HG02973 (cell line): ENCODE results near the gene TRPM2.

Source experiments
- ATAC-seq: cut with Tn5 transposase; IDR thresholded peaks from one replicate; pipeline ENCODE4 v1.9.1; 2021; ENCODE audit warnings: moderate library complexity; ENCODE audit not compliant: unreplicated experiment

Gene TRPM2

DNA sequence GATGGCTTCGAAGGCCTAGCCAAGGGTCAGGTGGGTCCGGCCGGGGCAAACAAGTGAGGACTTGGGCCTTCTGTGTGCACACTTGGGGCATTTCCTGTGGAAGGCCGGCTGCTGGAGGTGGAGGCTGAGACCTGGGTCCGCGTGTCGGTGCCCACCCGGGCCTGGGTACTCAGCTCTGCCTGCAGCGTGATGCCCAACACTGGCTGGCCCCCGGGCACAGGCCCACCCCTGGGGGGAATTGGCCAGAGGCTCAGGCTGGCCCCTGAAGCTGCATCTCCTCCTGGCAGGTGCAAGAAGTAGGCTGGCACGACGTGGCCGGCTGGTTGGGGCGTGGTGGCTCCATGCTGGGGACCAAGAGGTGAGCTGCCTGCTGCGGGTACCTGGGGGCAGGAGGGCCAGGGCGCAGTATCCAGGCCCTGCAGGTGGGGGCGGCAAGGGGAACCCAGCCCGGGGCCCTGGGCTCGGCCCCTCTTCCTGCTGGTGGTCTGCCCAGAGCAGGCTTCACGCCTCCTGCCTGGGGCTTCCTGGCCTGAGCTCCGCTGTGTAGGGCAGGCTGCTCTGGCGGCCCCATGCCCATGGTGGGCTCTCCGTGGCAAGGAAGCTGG, 31.5 kb upstream of the TRPM2 start:
- no peak for ATAC-seq

DNA sequence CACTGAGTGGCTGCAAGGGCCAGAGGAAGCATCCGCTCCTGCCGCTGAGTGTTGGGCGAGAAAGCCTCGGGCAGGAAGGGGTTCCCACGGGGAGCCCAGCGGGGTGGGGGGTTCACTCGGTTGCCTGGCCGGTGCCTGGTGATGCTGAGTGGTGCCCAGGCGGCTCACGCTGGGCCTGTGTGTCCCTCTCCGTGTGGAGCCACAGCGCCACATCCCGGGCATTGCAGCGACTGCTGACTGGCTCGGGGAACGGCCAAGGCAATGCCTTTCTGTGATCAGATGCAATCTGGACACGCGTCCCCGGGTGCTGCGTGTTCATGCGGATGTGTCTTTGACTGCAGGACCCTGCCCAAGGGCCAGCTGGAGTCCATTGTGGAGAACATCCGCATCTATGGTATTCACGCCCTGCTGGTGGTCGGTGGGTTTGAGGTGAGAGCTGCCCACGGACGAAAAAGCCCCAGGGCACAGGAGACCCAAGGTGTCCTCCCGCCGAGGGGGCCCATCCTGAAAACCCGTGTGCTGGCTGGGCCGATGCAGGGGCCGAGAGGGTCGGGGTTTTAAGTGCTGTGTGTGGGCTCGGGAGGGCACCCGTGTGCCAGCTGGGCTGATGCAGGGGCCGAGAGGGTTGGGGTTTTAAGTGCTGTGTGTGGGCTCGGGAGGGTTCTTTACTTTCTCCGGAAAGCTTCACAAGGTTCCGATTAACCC, 30.6 kb upstream of the TRPM2 start:
- ATAC-seq = no peak

DNA sequence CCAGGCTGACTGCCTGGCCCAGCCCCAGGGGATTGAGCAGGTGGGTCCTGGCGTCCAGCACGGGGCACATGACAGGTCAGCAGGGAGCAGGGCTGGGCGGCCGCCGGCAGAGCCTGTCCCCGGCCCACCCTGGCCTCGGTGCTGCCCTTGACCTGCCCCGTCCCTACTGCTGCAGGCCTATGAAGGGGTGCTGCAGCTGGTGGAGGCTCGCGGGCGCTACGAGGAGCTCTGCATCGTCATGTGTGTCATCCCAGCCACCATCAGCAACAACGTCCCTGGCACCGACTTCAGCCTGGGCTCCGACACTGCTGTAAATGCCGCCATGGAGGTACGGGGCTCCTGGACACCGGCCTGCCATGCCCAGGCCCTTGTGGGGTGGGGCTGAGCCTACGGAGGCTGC, 29.8 kb upstream of the TRPM2 start:
- no peak for ATAC-seq

DNA sequence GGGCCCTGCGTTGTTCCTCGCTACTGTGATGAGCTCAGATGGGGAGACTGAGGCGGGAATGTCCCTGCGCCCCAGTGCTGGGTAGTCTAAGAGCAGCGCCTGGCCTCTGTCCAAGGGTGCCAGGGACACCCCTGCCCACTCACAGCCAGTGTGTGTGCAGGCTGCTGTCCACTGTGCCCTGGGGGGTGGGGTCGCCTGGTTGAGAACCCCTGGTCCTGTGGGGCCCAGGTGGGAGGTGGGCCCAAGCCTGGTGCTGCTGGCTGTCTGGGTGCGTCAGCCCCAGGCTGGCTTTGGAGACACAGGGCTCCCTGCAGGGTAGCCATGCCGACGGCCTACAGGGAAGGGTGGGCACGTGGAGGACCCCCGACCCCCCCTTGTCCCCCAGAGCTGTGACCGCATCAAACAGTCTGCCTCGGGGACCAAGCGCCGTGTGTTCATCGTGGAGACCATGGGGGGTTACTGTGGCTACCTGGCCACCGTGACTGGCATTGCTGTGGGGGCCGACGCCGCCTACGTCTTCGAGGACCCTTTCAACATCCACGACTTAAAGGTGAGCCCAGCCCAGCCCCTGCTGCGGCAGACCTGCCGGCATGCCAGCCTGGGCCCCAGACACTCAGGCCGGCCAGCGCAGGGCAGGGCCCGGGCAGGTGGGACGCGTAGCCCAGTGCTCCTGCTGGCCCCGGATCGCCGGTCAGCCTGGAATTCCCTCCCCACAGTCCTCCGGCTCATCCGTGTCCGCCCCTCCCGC, 29.1 kb upstream of the TRPM2 start:
- ATAC-seq = no peak

DNA sequence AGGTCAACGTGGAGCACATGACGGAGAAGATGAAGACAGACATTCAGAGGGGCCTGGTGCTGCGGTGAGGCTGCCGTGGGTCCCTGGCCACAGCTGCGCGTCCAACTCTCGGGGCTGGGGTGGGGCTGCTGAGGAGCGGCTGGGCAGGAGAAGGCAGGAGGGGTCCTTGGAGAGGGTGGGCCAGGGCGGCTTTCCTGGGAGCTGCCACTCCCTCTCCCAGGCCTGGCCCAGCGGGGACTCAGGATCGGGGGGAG, 28.6 kb upstream of the TRPM2 start:
- no peak for ATAC-seq

DNA sequence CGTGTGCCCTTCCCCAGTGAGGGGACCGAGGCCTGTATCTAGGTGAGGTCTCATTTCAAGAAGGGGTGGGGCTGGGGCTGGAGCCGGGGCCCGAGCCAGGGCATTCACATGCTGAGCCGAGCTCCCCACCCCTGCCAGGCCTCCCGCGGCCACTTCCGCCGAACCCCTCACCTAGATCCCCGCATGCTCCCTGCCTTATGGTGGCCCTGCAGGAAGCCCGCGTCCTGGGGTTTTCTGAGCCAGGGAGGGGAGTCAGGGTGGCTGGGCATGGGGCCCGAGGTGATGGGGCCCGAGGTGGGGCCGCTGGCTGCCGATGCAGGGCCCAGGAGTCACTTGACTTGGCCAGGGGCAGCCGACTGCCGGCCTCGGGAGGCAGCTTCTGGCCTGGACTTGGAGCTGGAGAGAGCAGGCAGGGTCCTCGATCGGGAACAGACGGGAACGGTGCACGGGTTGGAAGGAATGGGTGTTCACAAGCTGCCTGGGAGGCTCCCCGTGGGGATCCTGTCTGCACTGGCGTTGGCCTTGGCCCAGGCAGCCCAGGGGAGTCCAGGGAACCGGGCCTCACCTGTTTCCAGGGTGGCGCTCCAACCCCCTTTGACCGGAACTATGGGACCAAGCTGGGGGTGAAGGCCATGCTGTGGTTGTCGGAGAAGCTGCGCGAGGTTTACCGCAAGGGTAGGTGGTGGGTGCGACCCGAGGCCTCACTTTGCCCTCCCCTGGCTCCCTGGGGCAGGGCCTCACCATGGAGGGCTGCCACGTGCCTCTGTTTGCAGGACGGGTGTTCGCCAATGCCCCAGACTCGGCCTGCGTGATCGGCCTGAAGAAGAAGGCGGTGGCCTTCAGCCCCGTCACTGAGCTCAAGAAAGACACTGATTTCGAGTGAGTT, 27.8 kb upstream of the TRPM2 start:
- ATAC-seq = no peak

DNA sequence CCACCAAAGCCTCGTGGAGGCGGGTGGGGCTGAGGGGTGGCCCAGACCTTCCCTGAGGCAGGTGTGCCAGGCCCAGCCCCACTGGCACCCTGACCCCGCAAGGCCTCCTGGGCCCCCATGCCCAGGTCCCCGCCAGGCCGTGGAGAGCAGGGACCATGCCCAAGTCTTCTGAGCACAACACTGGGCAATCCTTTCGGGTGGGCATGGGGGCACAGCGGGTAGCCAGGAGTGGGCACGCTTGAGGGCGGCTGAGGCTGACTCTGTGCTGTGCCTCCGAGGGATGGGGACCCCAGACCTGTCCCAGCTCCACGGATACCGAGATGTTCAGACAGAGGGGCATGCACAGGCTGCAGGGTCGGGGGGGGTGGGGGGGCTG, 27.2 kb upstream of the TRPM2 start:
- ATAC-seq = no peak

DNA sequence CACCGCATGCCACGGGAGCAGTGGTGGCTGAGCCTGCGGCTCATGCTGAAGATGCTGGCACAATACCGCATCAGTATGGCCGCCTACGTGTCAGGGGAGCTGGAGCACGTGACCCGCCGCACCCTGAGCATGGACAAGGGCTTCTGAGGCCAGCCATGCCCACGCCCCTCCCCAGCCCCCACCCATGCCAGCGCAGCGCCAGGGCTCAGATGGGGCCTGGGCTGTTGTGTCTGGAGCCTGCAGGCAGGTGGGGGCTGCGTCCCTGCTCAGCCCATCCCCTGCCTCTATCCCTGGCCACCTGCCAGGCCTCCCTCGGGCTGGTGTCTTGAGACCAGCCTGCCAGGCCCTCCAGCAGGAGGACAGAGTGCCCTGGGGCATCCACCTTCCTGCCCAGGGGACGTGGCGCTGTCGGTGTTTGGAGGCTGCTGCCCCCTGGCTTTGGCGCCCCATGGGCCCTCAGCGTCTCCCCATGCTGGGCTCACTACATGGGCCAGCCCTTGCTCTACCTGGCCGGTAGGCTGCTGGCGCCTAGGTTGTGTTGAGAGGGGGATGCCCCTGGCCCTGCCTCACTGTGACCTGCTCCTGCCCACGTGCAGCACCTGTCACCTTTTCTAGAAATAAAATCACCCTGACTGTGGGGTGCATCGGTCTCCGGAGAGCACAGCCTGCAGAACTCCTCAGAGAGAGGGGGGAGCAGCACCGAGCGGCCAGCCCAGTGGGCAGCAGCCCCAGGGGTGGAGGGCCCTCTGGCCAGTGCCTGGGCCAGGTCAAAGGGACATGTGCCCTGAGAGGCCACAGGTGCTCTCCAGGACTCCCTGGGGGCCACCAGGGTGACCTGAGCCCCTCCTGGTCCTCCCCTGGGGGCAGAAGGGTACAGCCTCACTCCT, 26.5 kb upstream of the TRPM2 start:
- ATAC-seq = no peak

DNA sequence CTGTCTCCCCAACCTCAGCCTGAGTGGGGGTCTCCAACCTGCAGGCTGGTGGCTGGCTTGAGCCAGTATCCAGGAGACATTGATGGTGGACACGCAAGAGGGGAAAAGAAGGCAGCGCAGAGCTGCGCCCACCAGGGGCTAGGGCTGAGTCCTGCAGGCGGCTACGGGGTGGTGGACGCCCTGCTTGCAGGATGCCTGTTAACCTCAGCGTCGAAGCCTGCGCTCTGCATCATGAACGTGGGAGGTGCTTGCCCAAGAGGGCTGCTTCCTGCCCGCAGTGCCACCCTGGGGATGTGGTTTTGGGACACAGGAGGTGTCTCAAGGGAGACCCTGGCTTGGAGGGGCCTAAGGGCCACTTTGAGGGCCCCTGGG, 25.8 kb upstream of the TRPM2 start:
- ATAC-seq = no peak

DNA sequence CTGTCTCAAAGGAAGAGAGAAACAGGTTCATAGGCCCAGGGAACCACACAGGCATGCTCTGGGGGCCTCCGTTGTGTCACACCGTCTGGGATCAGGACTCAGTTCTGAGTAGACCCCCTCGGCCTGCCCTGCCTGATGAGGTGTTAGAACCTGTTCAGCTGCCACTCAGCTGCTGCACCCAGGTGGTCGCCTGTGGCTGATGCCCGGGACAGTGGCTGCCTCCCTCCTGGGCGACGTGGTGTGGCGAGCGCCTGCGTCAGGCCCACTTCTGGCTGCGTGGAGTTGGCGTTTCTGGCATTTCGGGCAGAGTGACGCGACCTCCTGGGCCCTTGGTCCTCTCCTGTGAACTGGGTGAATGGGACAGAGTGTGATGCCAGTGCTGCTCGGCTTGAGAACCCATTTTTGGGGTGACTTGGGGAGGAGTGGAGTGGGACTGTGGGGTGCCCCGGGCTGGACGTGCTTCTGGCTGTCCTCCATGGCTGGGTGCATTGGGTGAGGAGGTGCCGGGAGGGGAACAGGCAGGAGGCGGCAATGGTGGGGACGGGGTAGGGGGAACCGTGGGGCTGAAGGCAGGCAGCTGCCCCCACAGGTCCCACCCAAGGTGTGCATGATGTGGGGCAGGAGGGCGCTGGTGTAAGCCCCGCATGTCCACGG, 25.1 kb upstream of the TRPM2 start:
- ATAC-seq = no peak

DNA sequence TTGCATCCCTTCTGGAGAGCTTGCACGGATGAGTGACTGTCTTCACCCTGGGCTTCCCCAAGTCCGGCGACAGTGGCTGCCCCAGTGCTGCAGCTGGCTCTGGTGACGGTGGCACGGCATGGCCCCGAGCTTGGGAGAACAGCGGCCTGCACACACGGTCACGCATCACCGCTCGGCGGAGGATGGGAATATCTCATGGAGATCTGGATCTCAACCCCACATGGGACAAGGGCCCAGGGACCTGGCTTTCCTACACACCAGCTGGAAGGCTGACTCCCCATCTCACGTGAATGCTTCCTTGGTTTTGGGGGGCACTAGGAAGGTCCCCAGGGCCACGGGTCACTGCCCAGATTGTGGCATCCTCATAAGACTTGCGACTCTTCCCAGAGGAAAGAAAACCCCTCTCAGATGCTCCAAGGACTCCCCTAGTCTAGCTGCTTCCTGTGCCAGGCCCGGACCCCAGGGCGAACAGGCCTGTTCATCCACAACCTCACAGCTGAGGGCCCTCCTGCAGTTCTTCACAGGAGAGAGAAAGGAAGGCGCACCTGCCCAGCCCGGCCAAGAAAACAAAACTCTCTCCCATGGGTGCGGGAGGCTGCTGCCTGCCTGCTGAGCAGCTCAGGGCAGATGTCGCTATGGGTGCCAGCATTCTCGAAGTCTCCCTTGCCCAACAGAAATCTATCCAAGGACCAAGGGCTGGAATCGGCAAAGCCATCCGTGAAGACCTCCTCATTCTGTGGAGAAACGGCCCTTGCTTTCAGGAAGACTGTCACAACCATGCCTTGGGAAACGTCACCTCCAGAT, 24.1 kb upstream of the TRPM2 start:
- ATAC-seq = no peak

DNA sequence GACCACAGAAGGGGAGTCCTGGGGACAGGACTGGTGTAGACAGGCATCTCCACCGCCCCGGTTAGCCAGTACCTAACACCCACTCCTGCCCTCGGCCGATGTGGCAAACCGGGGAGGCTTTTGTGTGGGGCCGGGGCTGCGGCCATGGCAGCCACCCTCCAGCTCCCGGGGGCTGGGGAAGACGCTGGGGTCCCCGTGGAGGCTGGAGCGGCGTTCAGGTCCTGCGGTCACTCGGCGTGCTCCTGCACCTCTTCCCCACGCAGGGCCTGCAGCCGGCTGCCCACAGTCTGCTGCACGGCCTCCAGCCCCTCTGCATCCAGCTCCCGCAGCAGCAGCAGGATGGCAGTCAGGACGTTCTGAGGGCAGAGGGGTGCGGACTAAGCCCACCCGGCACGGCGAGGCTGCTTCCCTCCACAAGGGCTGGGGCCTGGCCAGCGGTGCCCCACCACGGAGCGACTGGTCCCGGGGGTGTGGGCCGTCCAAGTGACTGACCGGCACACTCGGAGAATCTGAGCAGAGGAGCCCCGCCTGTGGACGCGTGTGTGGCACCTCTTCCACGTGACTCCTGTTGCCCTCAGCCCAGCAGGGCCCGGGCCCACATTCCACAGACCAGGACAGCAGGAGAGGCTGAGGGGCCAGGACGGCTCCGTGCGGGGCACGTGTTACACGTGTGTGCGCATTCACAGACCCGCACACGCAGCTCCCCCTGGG, 23.3 kb upstream of the TRPM2 start:
- no peak for ATAC-seq

DNA sequence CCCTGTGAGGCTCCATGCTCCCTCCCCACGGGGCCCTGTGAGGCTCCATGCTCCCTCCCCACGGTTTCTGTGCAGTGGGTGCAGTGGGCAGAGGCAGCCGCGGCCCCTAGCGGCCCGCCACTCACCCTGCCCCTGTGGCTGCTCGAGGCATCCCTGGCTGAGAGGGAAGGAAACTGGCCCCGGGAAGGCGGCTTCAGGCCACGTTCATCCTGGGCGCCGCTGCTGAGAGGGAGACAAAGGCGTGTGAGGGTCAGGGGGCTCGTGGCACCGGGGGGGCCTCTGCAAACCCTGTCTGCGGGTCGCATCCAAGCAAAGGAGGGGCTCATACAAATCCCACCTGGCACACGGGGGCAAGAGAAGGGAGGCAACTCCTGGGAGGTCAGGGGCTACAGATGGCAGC, 22.7 kb upstream of the TRPM2 start:
- ATAC-seq = no peak

DNA sequence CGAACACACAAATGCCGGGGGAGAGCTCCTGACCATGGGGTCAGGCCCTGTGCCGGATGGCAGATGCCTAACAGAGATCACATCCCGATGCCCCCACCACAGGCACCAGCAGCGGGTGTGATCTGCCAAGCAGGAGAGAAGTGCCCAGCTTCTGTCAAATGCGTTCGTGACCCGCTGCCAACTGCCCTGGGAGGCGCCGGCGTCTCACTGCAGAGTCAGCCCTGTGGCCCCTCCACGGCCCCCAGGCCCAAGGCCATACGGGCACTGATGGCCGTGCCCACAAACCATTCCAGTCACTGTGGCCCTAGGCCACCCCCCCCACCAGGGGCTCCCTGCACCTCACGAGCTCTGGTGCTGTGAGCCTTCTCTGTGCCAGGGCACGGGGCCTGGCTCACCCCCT, 22.2 kb upstream of the TRPM2 start:
- ATAC-seq = no peak

DNA sequence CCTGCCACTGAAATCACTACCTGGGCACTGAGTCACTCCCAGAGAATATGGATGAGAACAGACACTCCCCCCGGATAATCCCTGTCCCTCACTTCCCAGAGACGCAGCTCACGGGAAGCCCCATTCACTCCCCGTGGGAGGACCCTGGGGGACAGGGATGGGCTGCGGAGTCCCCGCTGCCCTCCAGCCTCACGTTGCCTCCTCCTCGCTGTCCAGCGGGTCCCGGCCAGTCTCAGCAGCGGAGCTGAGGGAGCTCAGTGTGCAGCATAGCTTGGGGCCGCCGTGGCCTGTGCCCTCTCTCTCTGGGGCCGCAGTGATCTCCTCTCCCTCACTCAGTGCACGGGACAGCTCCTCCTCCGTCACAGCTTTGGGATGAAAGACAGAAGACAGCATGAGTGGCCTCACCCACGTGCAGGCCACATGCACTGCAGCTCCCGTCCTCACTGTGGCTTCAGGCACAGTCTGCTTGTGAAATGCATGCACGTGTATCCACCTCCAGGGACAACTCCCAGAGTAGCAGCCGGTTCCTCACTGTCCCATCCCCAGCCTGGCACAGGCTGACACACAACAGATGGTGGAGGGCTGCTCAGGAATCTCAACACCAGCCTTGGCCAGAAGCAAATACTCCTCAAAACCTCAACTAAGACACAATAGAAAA, 21.6 kb upstream of the TRPM2 start:
- no peak for ATAC-seq

DNA sequence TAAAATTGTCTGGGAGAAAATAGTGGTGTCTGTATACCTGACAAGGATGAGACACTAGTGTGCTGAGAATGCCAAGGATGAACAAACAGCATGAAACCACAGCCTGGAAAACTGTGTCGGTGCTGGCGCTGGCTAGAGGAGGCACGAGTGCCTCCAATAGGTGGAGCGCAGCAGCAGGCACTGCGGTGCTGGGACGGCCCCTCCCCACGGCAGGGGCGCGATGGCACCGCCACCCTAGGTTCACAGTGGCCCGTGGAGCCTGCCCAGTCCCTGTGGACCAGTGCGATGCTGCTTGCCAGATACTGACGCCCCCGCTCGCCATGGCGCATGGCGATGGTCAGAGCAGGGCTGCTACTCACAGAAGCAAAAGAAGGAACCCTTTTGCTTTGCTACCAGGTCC, 21.0 kb upstream of the TRPM2 start:
- ATAC-seq = no peak

DNA sequence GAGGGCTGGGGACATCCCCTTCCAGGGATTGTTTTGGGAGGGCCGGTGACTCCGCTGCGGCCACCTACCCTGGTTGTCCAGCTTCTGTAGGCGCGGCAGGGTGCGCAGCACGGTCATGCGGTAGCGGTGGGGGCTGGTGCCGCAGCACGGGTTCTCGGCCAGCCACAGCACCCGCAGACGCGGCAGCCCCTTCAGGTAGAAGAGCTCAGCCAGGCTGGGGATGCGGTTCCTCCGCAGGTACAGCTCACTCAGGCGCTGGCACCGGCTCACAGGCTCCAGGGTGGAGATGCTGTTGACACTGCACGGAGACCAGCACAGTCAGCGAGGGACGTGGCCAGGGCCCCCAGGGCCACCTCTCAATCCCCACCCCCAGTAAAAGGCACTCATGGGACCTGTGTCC, 20.5 kb upstream of the TRPM2 start:
- ATAC-seq = no peak
